ENCODE measurements around the gene GMPS.

The GMPS gene

DNA sequence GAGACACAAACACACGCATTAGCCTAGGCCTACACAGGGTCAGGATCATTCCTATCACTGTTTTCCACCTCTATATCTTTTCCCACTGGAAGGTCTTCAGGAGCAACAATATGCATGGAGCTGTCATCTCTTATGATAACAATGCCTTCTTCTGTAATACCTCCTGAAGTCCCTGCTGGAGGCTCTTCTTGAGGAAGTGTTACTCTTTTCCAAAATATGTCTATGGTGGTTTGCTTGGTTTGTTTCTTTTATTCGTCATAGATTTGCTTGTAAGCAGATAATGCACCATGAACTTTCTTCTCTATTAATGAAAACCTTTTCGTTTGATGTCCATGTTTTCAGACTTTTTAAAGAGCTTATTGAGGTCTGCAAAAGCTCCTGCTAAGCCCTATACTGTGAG, 109.3 kb downstream of the GMPS start:
- Histone ChIP-seq H3K9me3 (replicated peaks; ENCODE audit: low read length) (no peaks in the 10 kb centered on the region), H3K36me3 (ENCODE audit: insufficient read depth, low read length) (no peaks in the 10 kb centered on the region), H3K4me2 (ENCODE audit: low read length) (no peak overlapping the region)

GRCh38 chr3:155981669-155982068, 111.2 kb downstream of the GMPS start:
- Histone ChIP-seq H3K27me3 (ENCODE audit: control insufficient read depth, insufficient read depth, low read length) (no peaks in the 10 kb centered on the region), H3K4me2 (ENCODE audit: low read length) (no peak overlapping the region), H3K4me3 (ENCODE audit: low read length) (no peak overlapping the region), H3K9ac (ENCODE audit: low read depth, low read length) (no peak overlapping the region), H3K4me1 (ENCODE audit: control insufficient read depth, insufficient read depth, low read length) (peaks cover 10% of the 10 kb centered on the region), H3K9me3 (replicated peaks; ENCODE audit: low read length) (no peaks in the 10 kb centered on the region), H3K36me3 (ENCODE audit: insufficient read depth, low read length) (no peaks in the 10 kb centered on the region)

More for the DNA sequence above, 109.3 kb downstream of the GMPS start:
- peaks cover 10% of the 10 kb centered on the region for H3K4me1 ChIP-seq (ENCODE audit: control insufficient read depth, insufficient read depth, low read length)
- no peak overlapping the region for H3K9ac ChIP-seq (ENCODE audit: low read depth, low read length)
- H3K27me3 ChIP-seq (ENCODE audit: control insufficient read depth, insufficient read depth, low read length): no peaks in the 10 kb centered on the region
- no peak overlapping the region for H3K4me3 ChIP-seq (ENCODE audit: low read length)

DNA sequence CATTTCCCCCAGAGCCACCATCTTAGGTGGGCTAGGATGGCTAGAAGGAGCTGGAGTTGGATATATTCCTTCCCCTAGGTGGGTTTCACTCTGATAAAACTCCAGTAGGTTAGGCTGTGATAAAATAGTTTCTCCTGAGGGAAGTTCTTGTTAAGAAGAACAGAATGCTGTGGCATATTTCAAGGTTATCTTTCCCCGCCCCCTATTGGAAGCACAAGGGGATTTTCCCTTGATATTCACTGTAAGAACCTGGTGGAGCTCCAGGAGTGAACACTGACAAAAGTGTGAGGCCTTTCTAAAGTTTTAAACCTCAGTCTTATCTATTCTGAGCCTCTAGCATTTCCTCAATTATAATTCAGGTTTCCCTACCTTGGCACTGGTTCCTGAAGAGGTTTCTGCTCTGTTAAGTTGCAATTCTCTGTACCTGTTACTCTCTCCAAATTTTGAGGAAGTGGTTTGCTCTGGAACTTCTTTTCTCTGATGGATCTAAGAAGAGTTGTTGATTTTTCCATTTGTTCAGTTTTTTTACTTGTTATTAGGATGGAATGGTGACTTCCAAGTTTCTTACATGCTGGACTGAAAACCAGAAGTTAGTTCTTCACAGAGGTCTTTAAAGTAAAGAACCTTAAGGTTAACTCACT, 113.5 kb downstream of the GMPS start:
- H3K9ac ChIP-seq (ENCODE audit: low read depth, low read length): no peak overlapping the region
- no peak overlapping the region for H3K4me2 ChIP-seq (ENCODE audit: low read length)
- H3K9me3 ChIP-seq (replicated peaks; ENCODE audit: low read length): no peaks in the 10 kb centered on the region
- H3K27me3 ChIP-seq (ENCODE audit: control insufficient read depth, insufficient read depth, low read length): no peaks in the 10 kb centered on the region
- no peak overlapping the region for H3K4me3 ChIP-seq (ENCODE audit: low read length)
- H3K4me1 ChIP-seq (ENCODE audit: control insufficient read depth, insufficient read depth, low read length): peaks cover 10% of the 10 kb centered on the region
- H3K36me3 ChIP-seq (ENCODE audit: insufficient read depth, low read length): no peaks in the 10 kb centered on the region

DNA sequence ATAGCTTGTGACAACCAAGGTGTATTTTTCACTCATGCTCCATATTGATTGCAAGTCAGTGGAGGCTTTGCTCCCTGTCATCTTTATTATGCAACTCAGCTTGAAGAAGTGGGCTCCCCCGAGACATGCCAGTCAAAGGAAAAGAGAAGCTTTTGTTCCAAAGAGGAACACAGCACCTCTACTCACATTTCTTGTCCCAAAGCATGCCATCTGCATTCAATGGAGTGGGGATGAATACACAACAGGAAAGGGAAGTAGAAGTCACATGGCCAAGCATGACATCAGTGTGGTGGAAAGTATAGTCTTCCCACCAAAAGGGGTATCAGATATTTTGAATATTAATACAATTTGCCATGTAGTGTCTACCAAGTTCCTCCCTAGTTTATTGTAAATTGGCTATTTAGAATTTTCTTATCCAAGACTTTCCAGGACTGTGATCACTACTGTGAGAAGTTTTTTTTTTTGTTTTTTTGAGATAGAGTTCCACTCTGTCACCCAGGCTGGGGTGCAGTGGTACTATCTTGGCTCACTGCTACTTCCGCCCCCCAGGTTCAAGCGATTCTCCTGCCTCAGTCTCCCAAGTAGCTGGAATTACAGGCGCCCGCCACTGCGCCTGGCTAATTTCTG, 114.5 kb downstream of the GMPS start:
- peaks cover 5% of the 10 kb centered on the region for H3K4me1 ChIP-seq (ENCODE audit: control insufficient read depth, insufficient read depth, low read length)
- H3K27me3 ChIP-seq (ENCODE audit: control insufficient read depth, insufficient read depth, low read length): no peaks in the 10 kb centered on the region
- no peaks in the 10 kb centered on the region for H3K9me3 ChIP-seq (replicated peaks; ENCODE audit: low read length)
- no peaks in the 10 kb centered on the region for H3K36me3 ChIP-seq (ENCODE audit: insufficient read depth, low read length)
- H3K9ac ChIP-seq (ENCODE audit: low read depth, low read length): no peak overlapping the region
- H3K4me2 ChIP-seq (ENCODE audit: low read length): no peak overlapping the region
- H3K4me3 ChIP-seq (ENCODE audit: low read length): no peak overlapping the region

GRCh38 chr3:155989536-155989935, 119.1 kb downstream of the GMPS start:
- Histone ChIP-seq H3K9me3 (replicated peaks; ENCODE audit: low read length) (no peaks in the 10 kb centered on the region), H3K36me3 (ENCODE audit: insufficient read depth, low read length) (no peaks in the 10 kb centered on the region), H3K9ac (ENCODE audit: low read depth, low read length) (no peak overlapping the region), H3K4me1 (ENCODE audit: control insufficient read depth, insufficient read depth, low read length) (no peaks in the 10 kb centered on the region), H3K4me2 (ENCODE audit: low read length) (no peak overlapping the region), H3K4me3 (ENCODE audit: low read length) (no peak overlapping the region), H3K27me3 (ENCODE audit: control insufficient read depth, insufficient read depth, low read length) (no peaks in the 10 kb centered on the region)

- no peak overlapping the region for H3K4me3 ChIP-seq (ENCODE audit: low read length)
- no peak overlapping the region for H3K9ac ChIP-seq (ENCODE audit: low read depth, low read length)
- H3K36me3 ChIP-seq (ENCODE audit: insufficient read depth, low read length): no peaks in the 10 kb centered on the region
- no peak overlapping the region for H3K4me2 ChIP-seq (ENCODE audit: low read length)
- H3K9me3 ChIP-seq (replicated peaks; ENCODE audit: low read length): no peaks in the 10 kb centered on the region
- no peaks in the 10 kb centered on the region for H3K4me1 ChIP-seq (ENCODE audit: control insufficient read depth, insufficient read depth, low read length)
- no peaks in the 10 kb centered on the region for H3K27me3 ChIP-seq (ENCODE audit: control insufficient read depth, insufficient read depth, low read length)
Observed at GRCh38 chr3:155991212-155991611, 120.8 kb downstream of the GMPS start.

DNA sequence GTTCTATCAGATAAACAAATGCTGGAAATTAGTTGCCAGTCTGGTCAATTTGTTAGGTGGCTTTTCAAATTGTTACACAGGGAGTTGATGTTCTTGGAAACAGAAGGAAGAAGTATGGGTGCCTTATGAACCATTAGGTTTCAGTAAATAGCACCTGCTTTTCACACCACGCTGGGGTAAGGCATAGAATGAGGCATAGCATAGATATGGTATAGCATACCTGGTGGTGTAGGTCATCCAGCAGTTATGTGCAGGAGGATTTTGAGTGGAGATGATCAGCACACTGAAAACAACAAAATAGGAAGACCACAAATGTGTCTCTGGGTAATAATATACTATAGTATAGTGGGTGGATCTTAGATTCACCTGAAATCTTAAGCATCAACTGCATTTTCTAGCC, 121.4 kb downstream of the GMPS start:
- H3K4me2 ChIP-seq (ENCODE audit: low read length): no peak overlapping the region

More for the DNA sequence above, 121.4 kb downstream of the GMPS start:
- Histone ChIP-seq H3K9me3 (replicated peaks; ENCODE audit: low read length) (no peaks in the 10 kb centered on the region), H3K27me3 (ENCODE audit: control insufficient read depth, insufficient read depth, low read length) (no peaks in the 10 kb centered on the region), H3K9ac (ENCODE audit: low read depth, low read length) (no peak overlapping the region), H3K4me1 (ENCODE audit: control insufficient read depth, insufficient read depth, low read length) (no peaks in the 10 kb centered on the region), H3K36me3 (ENCODE audit: insufficient read depth, low read length) (no peaks in the 10 kb centered on the region), H3K4me3 (ENCODE audit: low read length) (no peak overlapping the region)

Data from skeletal muscle satellite cell (primary cell).